Breast epithelium (tissue), 4 donors: ENCODE measurements around the gene METTL4. TPM values are rescaled to one million over a fixed set of nuclear protein-coding genes. Genes with fewer than 3 reads are reported as not detected.
"Not testable (repeated sequence)": the region's sequence is repeated elsewhere in the genome, so short reads cannot be mapped to it uniquely, and the experiment has no call there.

Source experiments
- DNase-seq, 2 donors: peaks; one replicate each; pipeline ENCODE4 v3.0.0-alpha.2; 2019; ENCODE audit warnings: low spot score in 2 of 2
- H3K27ac ChIP-seq, 2 donors: fragments of 200-600 bp; sonication (generic) in 1 of 2; one replicate each; pipeline ENCODE4 v1.5.1; 2016 to 2019; ENCODE audit warnings: mild to moderate bottlenecking in 1 of 2
- H3K27me3 ChIP-seq, 2 donors: fragments of 200-600 bp; sonication (generic) in 1 of 2; one replicate each; pipeline versions ENCODE4 v1.5.1 to v1.6.0; 2017 to 2019; ENCODE audit warnings: control low read depth in 1 of 2, mild to moderate bottlenecking in 1 of 2
- H3K36me3 ChIP-seq: fragments of 200-600 bp; one replicate; pipeline ENCODE4 v1.5.1; 2019
- H3K4me1 ChIP-seq, 2 donors: fragments of 200-600 bp; sonication (generic); one replicate each; pipeline ENCODE4 v1.5.1; 2016 to 2019; ENCODE audit warnings: control low read depth in 1 of 2
- H3K4me3 ChIP-seq, 3 donors: fragments of 200-600 bp; sonication (generic); 1 replicate in 2 of 3; 2 replicates in 1 of 3; pipeline ENCODE4 v1.5.1; 2016 to 2019; ENCODE audit warnings: mild to moderate bottlenecking in 3 of 3, moderate library complexity in 2 of 3
- H3K9me3 ChIP-seq, 2 donors: fragments of 200-600 bp; sonication (generic) in 1 of 2; one replicate each; pipeline ENCODE4 v1.5.1; 2016 to 2019; ENCODE audit warnings: control low read depth in 1 of 2
- POLR2A ChIP-seq: fragments of 450-650 bp; IDR thresholded peaks from one replicate; pipeline ENCODE4 v1.6.1; 2016; ENCODE audit warnings: antibody characterized with exemption, mild to moderate bottlenecking, moderate library complexity
- POLR2AphosphoS5 ChIP-seq, 3 donors: sonication (generic); formaldehyde crosslinking; IDR thresholded peaks; one replicate each; pipeline ENCODE4 v1.6.1; 2017; ENCODE audit warnings: antibody characterized with exemption in 3 of 3
- intact Hi-C: fragments of 100-400 bp; cut with DNase I; formaldehyde crosslinking; loops from one replicate; pipeline ENCODE4 v1.15.1; 2023; ENCODE audit warnings: low total_unique reads
- total RNA-seq, 3 donors: library from RNA; depleted of rRNA; stranded (reverse); fragments of >200 nt; gene quantifications; one replicate each; pipeline ENCODE4 v1.1.0, GENCODE V29; 2016
- TF ChIP-seq, protein P1 (sequence below), 3 donors: fragments of 450-650 bp; IDR thresholded peaks; one replicate each; pipeline ENCODE4 v1.5.1; 2016 to 2017; ENCODE audit warnings: antibody characterized with exemption in 3 of 3, mild to moderate bottlenecking in 3 of 3, moderate library complexity in 3 of 3

METTL4 gene
- total RNA-seq, 3 donors from 2014 or later: 4.0 to 11.3 (median 7.2) TPM

DNA sequence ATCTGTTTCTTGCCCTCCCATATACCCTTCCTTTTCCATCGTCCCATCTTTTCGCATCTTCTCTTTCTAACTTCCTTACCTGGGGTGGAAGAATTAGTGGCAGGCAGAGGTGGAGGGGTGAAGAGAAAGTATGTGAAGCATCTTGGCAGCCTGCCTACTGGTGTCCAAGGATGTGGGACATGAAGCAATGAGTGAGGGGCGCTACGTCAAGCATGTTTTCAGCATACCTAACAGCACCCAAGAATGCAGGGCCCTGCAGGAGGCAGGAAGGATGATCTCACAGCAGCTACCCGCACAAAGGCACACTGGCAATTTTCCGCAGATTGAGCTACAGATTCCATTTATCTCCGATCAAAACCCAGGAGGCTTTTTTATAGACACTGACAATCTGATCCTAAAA lies 42.2 kb downstream of the METTL4 start:
- H3K4me3 ChIP-seq: no peak overlapping the region
- no peaks in the 10 kb centered on the region for H3K36me3 ChIP-seq
- DNase-seq: no peak
- no peak overlapping the region for H3K27ac ChIP-seq
- no peaks in the 10 kb centered on the region for H3K4me1 ChIP-seq
- no peaks in the 10 kb centered on the region for H3K27me3 ChIP-seq
- TF ChIP-seq, protein P1, sequence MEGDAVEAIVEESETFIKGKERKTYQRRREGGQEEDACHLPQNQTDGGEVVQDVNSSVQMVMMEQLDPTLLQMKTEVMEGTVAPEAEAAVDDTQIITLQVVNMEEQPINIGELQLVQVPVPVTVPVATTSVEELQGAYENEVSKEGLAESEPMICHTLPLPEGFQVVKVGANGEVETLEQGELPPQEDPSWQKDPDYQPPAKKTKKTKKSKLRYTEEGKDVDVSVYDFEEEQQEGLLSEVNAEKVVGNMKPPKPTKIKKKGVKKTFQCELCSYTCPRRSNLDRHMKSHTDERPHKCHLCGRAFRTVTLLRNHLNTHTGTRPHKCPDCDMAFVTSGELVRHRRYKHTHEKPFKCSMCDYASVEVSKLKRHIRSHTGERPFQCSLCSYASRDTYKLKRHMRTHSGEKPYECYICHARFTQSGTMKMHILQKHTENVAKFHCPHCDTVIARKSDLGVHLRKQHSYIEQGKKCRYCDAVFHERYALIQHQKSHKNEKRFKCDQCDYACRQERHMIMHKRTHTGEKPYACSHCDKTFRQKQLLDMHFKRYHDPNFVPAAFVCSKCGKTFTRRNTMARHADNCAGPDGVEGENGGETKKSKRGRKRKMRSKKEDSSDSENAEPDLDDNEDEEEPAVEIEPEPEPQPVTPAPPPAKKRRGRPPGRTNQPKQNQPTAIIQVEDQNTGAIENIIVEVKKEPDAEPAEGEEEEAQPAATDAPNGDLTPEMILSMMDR (IDR thresholded peaks at IDR 0.05): no peak
- no peak for TF ChIP-seq POLR2A
- TF ChIP-seq POLR2AphosphoS5 (IDR thresholded peaks at IDR 0.05): no peak
- intact Hi-C loops: no loop called here
- no peaks in the 10 kb centered on the region for H3K9me3 ChIP-seq

GRCh38 chr18:2526329-2526728 lies 45.0 kb downstream of the METTL4 start:
- Histone ChIP-seq H3K36me3 (no peaks in the 10 kb centered on the region), H3K4me1 (no peaks in the 10 kb centered on the region), H3K9me3 (no peaks in the 10 kb centered on the region), H3K27ac (no peak overlapping the region), H3K27me3 (no peaks in the 10 kb centered on the region), H3K4me3 (no peak overlapping the region)
- intact Hi-C loops: no loop called here
- no peak for DNase-seq
- no peak for TF ChIP-seq POLR2A
- no peak for TF ChIP-seq POLR2AphosphoS5 (IDR thresholded peaks at IDR 0.05)
- TF ChIP-seq, protein P1 (IDR thresholded peaks at IDR 0.05): no peak

DNA sequence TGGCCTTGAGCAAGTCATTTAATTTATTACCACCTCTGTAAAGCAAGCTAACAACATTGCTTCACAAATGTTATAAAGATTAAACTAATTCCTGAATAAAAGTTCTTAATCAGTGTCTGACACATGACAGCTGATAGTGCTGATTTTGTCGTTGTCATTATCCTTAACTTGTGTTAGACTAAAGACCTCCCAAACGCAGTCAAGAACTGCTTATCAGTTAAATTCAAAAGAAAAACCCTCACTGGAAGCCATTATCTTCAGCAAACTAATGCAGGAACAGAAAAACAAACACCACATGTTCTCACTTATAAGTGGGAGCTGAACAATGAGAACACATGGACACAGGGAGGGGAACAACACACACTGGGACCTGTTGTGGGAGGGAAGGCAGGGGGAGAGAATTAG lies 46.5 kb downstream of the METTL4 start:
- intact Hi-C loops, H3K27me3 ChIP-seq, H3K36me3 ChIP-seq, H3K4me1 ChIP-seq, H3K27ac ChIP-seq, H3K9me3 ChIP-seq, DNase-seq, H3K4me3 ChIP-seq: not testable (repeated sequence)

DNA sequence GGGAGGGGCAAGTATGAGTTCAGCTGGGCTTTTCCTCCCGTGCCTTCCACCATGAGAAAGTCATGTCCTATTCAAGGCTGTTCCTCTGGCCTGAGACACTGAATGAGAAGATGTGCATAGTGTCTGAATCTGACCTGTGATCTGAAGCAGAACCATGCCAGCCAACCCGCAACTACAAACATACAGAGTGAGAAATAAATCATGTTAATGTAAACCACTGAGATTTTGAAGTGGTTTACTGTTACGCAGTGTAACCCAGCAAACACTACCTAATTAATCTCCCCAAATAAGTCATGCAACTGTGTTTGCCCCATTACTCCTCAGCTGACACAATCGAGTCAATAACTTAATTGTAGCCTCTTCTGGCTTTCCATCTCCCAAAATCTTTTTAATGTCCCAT lies 49.2 kb downstream of the METTL4 start:
- H3K36me3 ChIP-seq: no peaks in the 10 kb centered on the region
- TF ChIP-seq POLR2A (no peak), POLR2AphosphoS5 (IDR thresholded peaks at IDR 0.05) (no peak)
- TF ChIP-seq, protein P1 (IDR thresholded peaks at IDR 0.05): no peak
- no peaks in the 10 kb centered on the region for H3K4me1 ChIP-seq
- H3K4me3 ChIP-seq: no peak overlapping the region
- no peaks in the 10 kb centered on the region for H3K9me3 ChIP-seq
- DNase-seq: no peak
- no peak overlapping the region for H3K27ac ChIP-seq
- intact Hi-C loops: no loop called here
- no peaks in the 10 kb centered on the region for H3K27me3 ChIP-seq

DNA sequence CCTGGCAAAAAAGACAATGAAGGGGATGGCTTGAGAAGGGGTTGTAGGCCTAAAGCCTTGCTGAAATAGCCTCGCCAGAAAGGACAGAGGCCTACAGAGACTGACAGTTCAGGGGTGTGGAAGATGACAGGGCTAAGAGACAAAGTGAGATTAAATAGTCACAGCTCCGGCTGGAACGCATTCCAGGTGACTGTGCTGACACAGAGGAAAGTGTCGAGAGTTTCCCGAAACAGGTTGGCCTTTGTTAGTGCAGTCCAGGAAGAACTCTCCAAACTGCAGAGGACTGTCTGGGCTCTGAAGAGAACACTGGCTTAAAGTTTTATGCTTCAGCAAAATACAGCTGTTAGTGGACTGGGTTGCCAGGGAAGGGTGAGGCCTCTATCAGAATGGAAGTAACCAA lies 52.8 kb downstream of the METTL4 start:
- Histone ChIP-seq H3K36me3 (no peaks in the 10 kb centered on the region), H3K4me3 (no peak overlapping the region), H3K9me3 (no peaks in the 10 kb centered on the region), H3K27me3 (no peaks in the 10 kb centered on the region), H3K27ac (no peak overlapping the region), H3K4me1 (no peaks in the 10 kb centered on the region)
- no peak for DNase-seq
- TF ChIP-seq, protein P1 (IDR thresholded peaks at IDR 0.05): no peak
- TF ChIP-seq POLR2AphosphoS5 (IDR thresholded peaks at IDR 0.05): no peak
- intact Hi-C loops: no loop called here
